H1 (cell line): ENCODE measurements around the gene CPXM2. TPM values are rescaled to one million over a fixed set of nuclear protein-coding genes. Genes with fewer than 3 reads are reported as not detected.
A peak's percentile ranks its signal among the peaks of the same experiment; 100 is the strongest.

Experiments
- CTCF ChIA-PET: fragments of 300-600 bp; sonication (Branson Sonifier 250); formaldehyde crosslinking; loops from one replicate; lab custom pipeline; 2021; ENCODE audit not compliant: partially characterized antibody; lab: Charles Lee
- POLR2A ChIA-PET: fragments of 300-600 bp; sonication (Branson Sonifier 250); formaldehyde crosslinking; loops from one replicate; lab custom pipeline; 2021; ENCODE audit warnings: inconsistent platforms; ENCODE audit not compliant: partially characterized antibody; lab: Charles Lee
- DNase-seq, 2 experiments: peaks; one replicate each; pipeline versions ENCODE4 v3.0.0 to v3.0.0-alpha.2; 2010 to 2022; ENCODE audit warnings: low spot score in 2 of 2, low read depth in 1 of 2, mixed read lengths in 1 of 2
- FAIRE-seq: peaks from 2 replicates; lab custom pipeline; 2011; peaks lifted over from hg19 to GRCh38; lab: Jason Lieb, UNC
- H2AFZ ChIP-seq: 2 replicates; pipeline ENCODE4 v1.8.1; 2012; ENCODE audit warnings: low read length, inconsistent platforms
- H2AK5ac ChIP-seq: 2 replicates; pipeline ENCODE4 v1.6.1; 2013; ENCODE audit warnings: low read depth, low read length
- H2BK120ac ChIP-seq: replicated peaks from 2 replicates; pipeline ENCODE3; 2013; ENCODE audit warnings: low read depth, low read length, inconsistent platforms
- H2BK12ac ChIP-seq: 2 replicates; pipeline ENCODE4 v1.6.1; 2013; ENCODE audit warnings: low read depth, low read length
- H2BK15ac ChIP-seq: 2 replicates; pipeline ENCODE4 v1.6.1; 2013; ENCODE audit warnings: low read length
- H2BK20ac ChIP-seq: 2 replicates; pipeline ENCODE4 v1.6.1; 2013; ENCODE audit warnings: low read length
- H2BK5ac ChIP-seq: 2 replicates; pipeline ENCODE4 v1.6.1; 2013; ENCODE audit warnings: low read depth, low read length
- H3K14ac ChIP-seq: 2 replicates; pipeline ENCODE4 v1.6.1; 2013; ENCODE audit warnings: inconsistent platforms; ENCODE audit not compliant: insufficient read length
- H3K18ac ChIP-seq: 2 replicates; pipeline ENCODE4 v1.6.1; 2013; ENCODE audit warnings: low read length; ENCODE audit errors: extremely low read depth
- H3K23ac ChIP-seq: 2 replicates; pipeline ENCODE4 v1.6.1; 2013; ENCODE audit warnings: inconsistent platforms; ENCODE audit not compliant: insufficient read length
- H3K23me2 ChIP-seq: 2 replicates; pipeline ENCODE4 v1.6.1; 2013; ENCODE audit warnings: low read depth, low read length
- H3K27ac ChIP-seq: 2 replicates; pipeline ENCODE4 v1.6.1; 2011; ENCODE audit warnings: low read depth, low read length, inconsistent platforms
- H3K27me3 ChIP-seq, 4 experiments: replicated peaks in 1 of 4; 1 replicate in 1 of 4; 2 replicates in 3 of 4; pipeline versions ENCODE4 v1.6.1 to v1.8.1; 2011 to 2013; ENCODE audit warnings: low read length in 3 of 4, mild to moderate bottlenecking in 3 of 4, inconsistent platforms in 2 of 4, mixed read lengths in 2 of 4, moderate library complexity in 1 of 4; ENCODE audit not compliant: control insufficient read depth in 3 of 4, insufficient read depth in 3 of 4; ENCODE audit errors: extremely low read depth in 1 of 4
- H3K36me3 ChIP-seq, 4 experiments: 2 replicates each; pipeline versions ENCODE4 v1.6.1 to v1.8.1; 2011 to 2013; ENCODE audit warnings: mild to moderate bottlenecking in 4 of 4, low read length in 3 of 4, moderate library complexity in 2 of 4, control low read depth in 1 of 4, inconsistent platforms in 1 of 4; ENCODE audit not compliant: insufficient read depth in 4 of 4, control insufficient read depth in 2 of 4
- H3K4ac ChIP-seq: replicated peaks from 2 replicates; pipeline ENCODE3; 2013; ENCODE audit warnings: low read length, low read depth, mixed read lengths, inconsistent platforms; ENCODE audit not compliant: insufficient read length
- H3K4me1 ChIP-seq, 4 experiments: replicated peaks in 1 of 4; 1 replicate in 1 of 4; 2 replicates in 3 of 4; pipeline versions ENCODE4 v1.6.1 to v1.8.1; 2011 to 2013; ENCODE audit warnings: low read length in 3 of 4, inconsistent platforms in 2 of 4, mixed read lengths in 1 of 4; ENCODE audit not compliant: insufficient read depth in 4 of 4, control insufficient read depth in 3 of 4
- H3K4me2 ChIP-seq, 2 experiments: 2 replicates each; pipeline versions ENCODE4 v1.6.1 to v1.8.1; 2011 to 2013; ENCODE audit warnings: low read depth in 2 of 2, low read length in 2 of 2, control low read depth in 1 of 2, inconsistent platforms in 1 of 2, mild to moderate bottlenecking in 1 of 2; ENCODE audit not compliant: insufficient read depth in 1 of 2
- H3K4me3 ChIP-seq, 4 experiments: fragments of 200-600, 300-600 bp in 1 of 4; sonication (generic), shearing (Covaris generic), sonication (Bioruptor Twin) in 1 of 4; 2 replicates each; pipeline versions ENCODE4 v1.5.1 to v1.8.1; 2011 to 2016; ENCODE audit warnings: low read length in 4 of 4, low read depth in 3 of 4, control low read depth in 2 of 4, inconsistent platforms in 2 of 4, mild to moderate bottlenecking in 2 of 4, mixed read lengths in 1 of 4, moderate library complexity in 1 of 4; ENCODE audit not compliant: insufficient read depth in 2 of 4; ENCODE audit errors: extremely low read depth in 1 of 4
- H3K56ac ChIP-seq: replicated peaks from 2 replicates; pipeline ENCODE3; 2013; ENCODE audit warnings: low read depth, mild to moderate bottlenecking, mixed read lengths, low read length, inconsistent platforms; ENCODE audit not compliant: insufficient read length
- H3K79me1 ChIP-seq: 2 replicates; pipeline ENCODE4 v1.6.1; 2013; ENCODE audit warnings: low read depth, low read length, control low read depth
- H3K79me2 ChIP-seq, 2 experiments: 2 replicates each; pipeline versions ENCODE4 v1.6.1 to v1.8.1; 2012 to 2013; ENCODE audit warnings: low read length in 2 of 2, mild to moderate bottlenecking in 2 of 2, inconsistent platforms in 1 of 2; ENCODE audit not compliant: insufficient read depth in 2 of 2, control insufficient read depth in 1 of 2
- H3K9ac ChIP-seq, 4 experiments: replicated peaks in 1 of 4; 1 replicate in 1 of 4; 2 replicates in 3 of 4; pipeline versions ENCODE4 v1.6.1 to v1.8.1; 2011 to 2013; ENCODE audit warnings: low read depth in 3 of 4, low read length in 3 of 4, control low read depth in 2 of 4, mild to moderate bottlenecking in 2 of 4, moderate library complexity in 2 of 4, inconsistent platforms in 1 of 4; ENCODE audit errors: extremely low read depth in 1 of 4
- H3K9me3 ChIP-seq, 2 experiments: 2 replicates each; pipeline versions ENCODE4 v1.6.1 to v1.8.1; 2012 to 2013; ENCODE audit warnings: mild to moderate bottlenecking in 2 of 2, moderate library complexity in 2 of 2, control low read depth in 1 of 2, inconsistent platforms in 1 of 2, low read depth in 1 of 2, low read length in 1 of 2, mixed read lengths in 1 of 2; ENCODE audit not compliant: insufficient read depth in 2 of 2
- H4K20me1 ChIP-seq, 2 experiments: replicated peaks in 1 of 2; 2 replicates each; pipeline versions ENCODE3 to v1.8.1; 2011 to 2013; ENCODE audit warnings: inconsistent platforms in 2 of 2, low read length in 2 of 2, mild to moderate bottlenecking in 1 of 2; ENCODE audit not compliant: insufficient read depth in 2 of 2, control insufficient read depth in 1 of 2
- H4K5ac ChIP-seq: 2 replicates; pipeline ENCODE4 v1.6.1; 2013; ENCODE audit warnings: low read length, low read depth, mixed read lengths, inconsistent platforms; ENCODE audit not compliant: insufficient read length
- H4K8ac ChIP-seq: 2 replicates; pipeline ENCODE4 v1.8.0; 2013; ENCODE audit warnings: mild to moderate bottlenecking, moderate library complexity, low read length, inconsistent platforms; ENCODE audit not compliant: insufficient read depth; ENCODE audit errors: extremely low read depth
- H4K91ac ChIP-seq: replicated peaks from 2 replicates; pipeline ENCODE3; 2013; ENCODE audit warnings: low read length, mixed read lengths, inconsistent platforms; ENCODE audit not compliant: insufficient read length
- BACH1 ChIP-seq: IDR thresholded peaks from 2 replicates; pipeline ENCODE4 v1.6.1; 2012; ENCODE audit warnings: low read length, improper control_type of control experiment
- GABPA ChIP-seq: IDR thresholded peaks from 2 replicates; pipeline ENCODE4 v1.6.1; 2011; ENCODE audit warnings: mild to moderate bottlenecking, low read length, moderate library complexity, borderline replicate concordance; ENCODE audit not compliant: insufficient read depth
- JUND ChIP-seq: IDR thresholded peaks from 2 replicates; pipeline ENCODE4 v1.6.1; 2011; ENCODE audit warnings: mild to moderate bottlenecking, improper control_type of control experiment, low read length
- KDM4A ChIP-seq: IDR thresholded peaks from one replicate; pipeline ENCODE4 v1.7.1; 2012; ENCODE audit warnings: low read depth, mild to moderate bottlenecking, moderate library complexity, low read length, inconsistent platforms; ENCODE audit not compliant: severe bottlenecking
- NANOG ChIP-seq: IDR thresholded peaks from 2 replicates; pipeline ENCODE4 v1.6.1; 2011; ENCODE audit warnings: low read length, low read depth, mild to moderate bottlenecking, inconsistent platforms; ENCODE audit not compliant: insufficient read depth, poor library complexity, severe bottlenecking
- NRF1 ChIP-seq: IDR thresholded peaks from 2 replicates; pipeline ENCODE4 v1.6.1; 2011; ENCODE audit warnings: mild to moderate bottlenecking, low read depth, low read length, improper control_type of control experiment
- RFX5 ChIP-seq: IDR thresholded peaks from 2 replicates; pipeline ENCODE4 v1.6.1; 2011; ENCODE audit warnings: low read depth, low read length, improper control_type of control experiment, borderline replicate concordance
- RNF2 ChIP-seq: fragments of 200-900, 300-1000 bp; sonication (generic); IDR thresholded peaks from 2 replicates; pipeline ENCODE4 v1.7.1; 2016; ENCODE audit warnings: borderline replicate concordance, low read depth, mild to moderate bottlenecking, antibody characterized with exemption, low read length; ENCODE audit not compliant: poor library complexity, severe bottlenecking; ENCODE audit errors: missing control alignments
- SAP30 ChIP-seq: fragments of 300-600 bp; sonication (generic); IDR thresholded peaks from 2 replicates; pipeline ENCODE4 v1.7.1; 2012; ENCODE audit warnings: low read length, moderate library complexity, mild to moderate bottlenecking, inconsistent platforms; ENCODE audit not compliant: insufficient read depth, insufficient replicate concordance
- TAF7 ChIP-seq: optimal IDR thresholded peaks from 2 replicates; pipeline ENCODE3; 2011; ENCODE audit warnings: low read depth, mild to moderate bottlenecking, inconsistent platforms, low read length, moderate library complexity, borderline replicate concordance
- TEAD4 ChIP-seq: IDR thresholded peaks from 2 replicates; pipeline ENCODE4 v1.6.1; 2012; ENCODE audit warnings: low read depth, low read length, inconsistent platforms, mixed read lengths
- YY1 ChIP-seq: IDR thresholded peaks from 2 replicates; pipeline ENCODE4 v1.6.1; 2011; ENCODE audit warnings: low read depth, mild to moderate bottlenecking, low read length
- WGBS, 2 experiments: shearing (Covaris generic) in 1 of 2; methylation state at CpG; one replicate each; pipeline versions ENCODE4 v1.1.6 to v1.1.7; 2013 to 2015; ENCODE audit warnings: low lambda C conversion rate in 2 of 2, mixed read lengths in 2 of 2, inconsistent platforms in 1 of 2, low coverage in 1 of 2, missing lambda C conversion rate in 1 of 2; ENCODE audit not compliant: insufficient replicate concordance in 2 of 2, insufficient coverage in 1 of 2, insufficient read length in 1 of 2; ENCODE audit errors: extremely low coverage in 1 of 2, missing lambda C conversion rate in 1 of 2; 5-methylcytosine and 5-hydroxymethylcytosine counted together
- polyA plus RNA-seq, 7 experiments: library from polyadenylated mRNA; depleted of rRNA in 3 of 7; stranded (reverse) in 5 of 7; unstranded in 2 of 7; fragments of >200 nt in 5 of 7; fragments of 200-250 nt in 2 of 7; gene quantifications; 1 replicate in 5 of 7; 2 replicates in 1 of 7; 4 replicates in 1 of 7; pipeline versions ENCODE4 v1.2.1 to v1.2.3, GENCODE V29; 2011 to 2013; ENCODE audit warnings: missing spikeins in 2 of 7, mixed read lengths in 2 of 7
- total RNA-seq: library from RNA; stranded (reverse); fragmentation: NEBNext Ultra II Directional; extraction: Animal tissue kit (Norgen Biotek cat#: 25700); gene quantifications from 2 replicates; pipeline ENCODE4 v1.2.1, GENCODE V29; 2021
- TF ChIP-seq, protein P1 (sequence below): IDR thresholded peaks from 2 replicates; pipeline ENCODE4 v1.6.1; 2012; ENCODE audit warnings: inconsistent platforms

Gene CPXM2
- total and polyA plus RNA-seq, 2 of the 8 experiments (the other 6 are each of a cell fraction or from before 2014, with no cell fraction given), result 2.4 to 2.9 TPM

DNA sequence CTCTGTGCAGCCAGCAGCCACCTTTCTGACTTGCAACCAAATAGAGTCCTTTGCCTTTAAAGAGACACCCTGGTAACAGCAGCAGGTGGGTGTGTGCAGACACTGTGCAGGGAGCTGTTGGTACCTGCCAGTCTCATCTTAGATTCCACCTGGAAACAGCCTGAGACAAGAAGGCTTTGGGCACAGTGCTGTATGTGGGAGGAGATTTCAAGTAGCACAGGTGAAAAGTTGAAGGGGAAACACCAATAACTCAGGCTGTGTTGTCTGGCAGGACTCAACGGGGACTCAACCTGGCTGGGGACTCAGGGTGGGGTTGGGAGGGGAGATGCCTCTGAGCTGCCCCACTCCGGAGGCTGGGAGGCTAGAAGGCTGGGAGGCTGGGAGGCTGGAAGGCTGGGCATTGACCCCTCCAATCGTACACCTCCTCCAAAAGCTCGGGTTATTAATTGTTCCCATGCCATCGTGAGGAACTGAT lies 6.7 kb downstream of the CPXM2 start:
- Histone ChIP-seq H3K27ac (no peak overlapping the region), H3K56ac (no peak overlapping the region), H3K14ac (no peak overlapping the region), H3K79me2 (no peaks in the 10 kb centered on the region), H3K4me1 (no peaks in the 10 kb centered on the region; a peak in 1 of 7 replicates), H3K36me3 (no peaks in the 10 kb centered on the region), H2BK15ac (no peak overlapping the region), H3K9me3 (no peaks in the 10 kb centered on the region), H3K18ac (no peak overlapping the region), H2BK5ac (no peak overlapping the region), H2BK120ac (no peak overlapping the region), H3K9ac (no peak overlapping the region), H3K4me2 (no peak overlapping the region), H4K91ac (no peak overlapping the region), H3K4ac (no peak overlapping the region), H3K4me3 (no peak overlapping the region), H2BK12ac (0 out of 2 replicates have a peak overlapping the region, but pooled peaks have one; percentile 23), H2BK20ac (no peak overlapping the region), H2AFZ (no peak overlapping the region), H3K23ac (no peak overlapping the region), H4K8ac (no peak overlapping the region), H2AK5ac (no peak overlapping the region), H3K79me1 (no peaks in the 10 kb centered on the region), H4K5ac (no peak overlapping the region), H3K27me3 (no peaks in the 10 kb centered on the region), H4K20me1 (peaks cover 0 to 2% of the 10 kb centered on the region in 2 experiments), H3K23me2 (no peaks in the 10 kb centered on the region)
- DNase-seq (no peak), FAIRE-seq (no peak)
- ChIA-PET CTCF (interaction anchor here (0.5 kb wide), 1 partner anchor 149 kb away, joined by 3 read pairs; no protein-coding TSS in a partner anchor), POLR2A (no interaction called here)
- 96% methylated on average over 5 of the region's 5 CpGs; no CpG with 5 or more reads in 1 of the 2 experiments for WGBS, 2 experiments
- no peak for TF ChIP-seq GABPA
- no peak for TF ChIP-seq RNF2
- no peak for TF ChIP-seq JUND
- no peak for TF ChIP-seq SAP30
- TF ChIP-seq TEAD4, result no peak
- no peak for TF ChIP-seq NRF1
- TF ChIP-seq KDM4A, result no peak
- no peak for TF ChIP-seq NANOG
- TF ChIP-seq YY1, result no peak
- no peak for TF ChIP-seq RFX5
- TF ChIP-seq TAF7, result no peak
- TF ChIP-seq BACH1, result no peak
- TF ChIP-seq, protein P1, sequence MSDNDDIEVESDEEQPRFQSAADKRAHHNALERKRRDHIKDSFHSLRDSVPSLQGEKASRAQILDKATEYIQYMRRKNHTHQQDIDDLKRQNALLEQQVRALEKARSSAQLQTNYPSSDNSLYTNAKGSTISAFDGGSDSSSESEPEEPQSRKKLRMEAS, result no peak
